PFSK-1 (cell line): ENCODE results near the gene THOC1.

Source experiments
- FOXP2 ChIP-seq: optimal IDR thresholded peaks from 2 replicates; pipeline ENCODE3; 2011; ENCODE audit warnings: borderline replicate concordance, control low read depth, inconsistent platforms; ENCODE audit not compliant: insufficient read depth; ENCODE audit errors: extremely low read length, extremely low read depth
- POLR2AphosphoS5 ChIP-seq: IDR thresholded peaks from 2 replicates; pipeline ENCODE4 v1.6.1; 2012; ENCODE audit warnings: low read depth, mild to moderate bottlenecking, control low read depth, low read length, moderate library complexity
- REST ChIP-seq, 2 experiments: IDR thresholded peaks; 2 replicates each; pipeline versions ENCODE4 v1.6.1 to v1.8.0; 2011 to 2012; ENCODE audit warnings: low read depth in 2 of 2, low read length in 2 of 2, control low read depth in 1 of 2, inconsistent platforms in 1 of 2, mild to moderate bottlenecking in 1 of 2, moderate library complexity in 1 of 2; ENCODE audit not compliant: insufficient read depth in 1 of 2
- SIN3A ChIP-seq: IDR thresholded peaks from 2 replicates; pipeline ENCODE4 v1.6.1; 2012; ENCODE audit warnings: mild to moderate bottlenecking, low read length, moderate library complexity, borderline replicate concordance; ENCODE audit not compliant: insufficient read depth
- TAF1 ChIP-seq: IDR thresholded peaks from 2 replicates; pipeline ENCODE4 v1.6.1; 2012; ENCODE audit warnings: low read length, control low read depth, borderline replicate concordance; ENCODE audit not compliant: insufficient read depth

THOC1 gene

GRCh38 chr18:210075-210474 lies 57.8 kb downstream of the THOC1 start:
- no peak for TF ChIP-seq FOXP2
- TF ChIP-seq SIN3A: no peak

GRCh38 chr18:199768-200167 lies 68.1 kb downstream of the THOC1 start:
- TF ChIP-seq SIN3A (no peak), FOXP2 (no peak), POLR2AphosphoS5 (no peak), TAF1 (no peak), REST (IDR thresholded peaks at IDR 0.05; ENCODE audit: insufficient read depth in 1 of 2, low read depth in 2 of 2, low read length in 2 of 2) (no peak)

GRCh38 chr18:199214-199613 lies 68.6 kb downstream of the THOC1 start:
- TF ChIP-seq FOXP2 (no peak), POLR2AphosphoS5 (no peak), REST (IDR thresholded peaks at IDR 0.05; ENCODE audit: insufficient read depth in 1 of 2, low read depth in 2 of 2, low read length in 2 of 2) (no peak), TAF1 (no peak), SIN3A (no peak)

GRCh38 chr18:195651-196050 lies 72.2 kb downstream of the THOC1 start:
- no peak for TF ChIP-seq POLR2AphosphoS5

GRCh38 chr18:192801-193200 lies 75.0 kb downstream of the THOC1 start:
- no peak for TF ChIP-seq REST (IDR thresholded peaks at IDR 0.05; ENCODE audit: insufficient read depth in 1 of 2, low read depth in 2 of 2, low read length in 2 of 2)
- no peak for TF ChIP-seq SIN3A
- no peak for TF ChIP-seq POLR2AphosphoS5
- no peak for TF ChIP-seq FOXP2
- no peak for TF ChIP-seq TAF1

GRCh38 chr18:191725-192124 lies 76.1 kb downstream of the THOC1 start:
- TF ChIP-seq FOXP2: no peak
- no peak for TF ChIP-seq POLR2AphosphoS5
- no peak for TF ChIP-seq REST (IDR thresholded peaks at IDR 0.05; ENCODE audit: insufficient read depth in 1 of 2, low read depth in 2 of 2, low read length in 2 of 2)
- TF ChIP-seq TAF1: no peak
- TF ChIP-seq SIN3A: no peak
